GM12878 (cell line): ENCODE results near the gene DNAH8. TPM values are rescaled to one million over a fixed set of nuclear protein-coding genes. Genes with fewer than 3 reads are reported as not detected.

Experiments used
- ATAC-seq: fragments of 200-7000 bp; cut with Tn5 transposase; 3 replicates; pipeline ENCODE4 v1.9.1; 2020; ENCODE audit warnings: mild to moderate bottlenecking, moderate library complexity
- BruUV-seq: library from RNA; stranded (reverse); fragments of 400-500 nt; replicated peaks from 2 replicates; lab custom pipeline; 2021; lab: Mats Ljungman, UMichigan
- CTCF ChIA-PET: fragments of 300-600 bp; sonication (Branson Sonifier 250); formaldehyde crosslinking; extraction: SDS; loops from one replicate; lab custom pipeline; 2021; ENCODE audit warnings: inconsistent platforms; lab: Yijun Ruan, JAX
- POLR2A ChIA-PET: fragments of 350-600 bp; formaldehyde crosslinking; extraction: SDS; loops from one replicate; lab custom pipeline; 2021; ENCODE audit warnings: inconsistent platforms; lab: Charles Lee
- RAD21 ChIA-PET: fragments of 300-600 bp; sonication (Branson Sonifier 250); formaldehyde crosslinking; loops from one replicate; lab custom pipeline; 2023; ENCODE audit warnings: antibody characterized with exemption; ENCODE audit not compliant: unreplicated experiment; lab: Charles Lee
- SMC1A ChIA-PET: fragments of 300-600 bp; sonication (Branson Sonifier 250); formaldehyde crosslinking; loops from one replicate; lab custom pipeline; 2023; ENCODE audit not compliant: unreplicated experiment, uncharacterized antibody; lab: Charles Lee
- DNase-seq: peaks from one replicate; pipeline ENCODE4 v3.0.0-alpha.2; 2011; ENCODE audit warnings: low read depth, low spot score
- FAIRE-seq: peaks from 3 replicates; lab custom pipeline; 2011; peaks lifted over from hg19 to GRCh38; lab: Jason Lieb, UNC
- H2AFZ ChIP-seq: 2 replicates; pipeline ENCODE4 v1.6.0; 2011; ENCODE audit warnings: low read depth, low read length, control low read depth; ENCODE audit not compliant: control insufficient read depth
- H3K27ac ChIP-seq: 2 replicates; pipeline ENCODE4 v1.5.1; 2011; ENCODE audit warnings: control low read depth; ENCODE audit not compliant: control insufficient read depth, insufficient read depth
- H3K27me3 ChIP-seq, 2 experiments: replicated peaks in 1 of 2; 2 replicates each; pipeline versions ENCODE4 v1.6.0 to v1.6.1; 2011; ENCODE audit warnings: low read length in 1 of 2; ENCODE audit not compliant: control insufficient read depth in 2 of 2, insufficient read depth in 2 of 2
- H3K36me3 ChIP-seq, 2 experiments: 2 replicates each; pipeline ENCODE4 v1.5.1; 2011; ENCODE audit warnings: low read length in 1 of 2; ENCODE audit not compliant: control insufficient read depth in 2 of 2, insufficient read depth in 2 of 2
- H3K4me1 ChIP-seq: 2 replicates; pipeline ENCODE4 v1.6.1; 2011; ENCODE audit warnings: mild to moderate bottlenecking, low read length, moderate library complexity, mixed read lengths; ENCODE audit not compliant: control insufficient read depth, insufficient read depth
- H3K4me2 ChIP-seq: 2 replicates; pipeline ENCODE4 v1.6.0; 2011; ENCODE audit warnings: control low read depth; ENCODE audit not compliant: control insufficient read depth, insufficient read depth
- H3K4me3 ChIP-seq: fragments of 200-600 bp; sonication (generic); 2 replicates; pipeline ENCODE4 v1.5.1; 2016
- H3K79me2 ChIP-seq: 2 replicates; pipeline ENCODE4 v1.6.0; 2011; ENCODE audit warnings: low read length; ENCODE audit not compliant: control insufficient read depth, insufficient read depth
- H3K9ac ChIP-seq: 2 replicates; pipeline ENCODE4 v1.8.0; 2011; ENCODE audit warnings: low read length, control low read depth, mixed read lengths; ENCODE audit not compliant: control insufficient read depth, insufficient read depth
- H3K9me3 ChIP-seq: replicated peaks from 3 replicates; pipeline ENCODE4 v1.5.1; 2011; ENCODE audit warnings: mild to moderate bottlenecking, low read length; ENCODE audit not compliant: control insufficient read depth, insufficient read depth
- H4K20me1 ChIP-seq: 2 replicates; pipeline ENCODE4 v1.6.0; 2011; ENCODE audit not compliant: control insufficient read depth, insufficient read depth
- BCL3 ChIP-seq: IDR thresholded peaks from 2 replicates; pipeline ENCODE4 v1.6.1; 2011; ENCODE audit warnings: borderline replicate concordance, low read depth, mild to moderate bottlenecking, moderate library complexity, low read length; ENCODE audit not compliant: insufficient read depth, poor library complexity, severe bottlenecking
- EED ChIP-seq: sonication (generic); IDR thresholded peaks from 2 replicates; pipeline ENCODE4 v1.6.1; 2016; ENCODE audit warnings: antibody characterized with exemption, low read depth
- ETV6 ChIP-seq, 2 experiments: fragments of 450-650 bp in 1 of 2; IDR thresholded peaks in 1 of 2; conservative IDR thresholded peaks in 1 of 2; 2 replicates each; pipeline ENCODE4 v1.6.1; 2014; ENCODE audit warnings: antibody characterized with exemption in 1 of 2, borderline replicate concordance in 1 of 2, low read depth in 1 of 2, mild to moderate bottlenecking in 1 of 2, moderate library complexity in 1 of 2
- HDGF ChIP-seq: fragments of 450-650 bp; IDR thresholded peaks from 2 replicates; pipeline ENCODE4 v1.6.1; 2016; ENCODE audit warnings: antibody characterized with exemption
- MTA2 ChIP-seq: fragments of 450-650 bp; IDR thresholded peaks from 2 replicates; pipeline ENCODE4 v1.6.1; 2016; ENCODE audit warnings: low read depth, mild to moderate bottlenecking, moderate library complexity
- NR2C2 ChIP-seq: IDR thresholded peaks from 2 replicates; pipeline ENCODE4 v1.6.1; 2011; ENCODE audit warnings: borderline replicate concordance, low read depth; ENCODE audit not compliant: control insufficient read depth, insufficient read length
- RFX5 ChIP-seq: IDR thresholded peaks from 2 replicates; pipeline ENCODE4 v1.6.1; 2011; ENCODE audit warnings: low read depth, low read length, improper control_type of control experiment
- SMC3 ChIP-seq: IDR thresholded peaks from 2 replicates; pipeline ENCODE4 v1.6.1; 2011; ENCODE audit warnings: low read length, improper control_type of control experiment, borderline replicate concordance
- SP1 ChIP-seq: IDR thresholded peaks from one replicate; pipeline ENCODE4 v1.6.1; 2011; ENCODE audit warnings: low read depth, low read length
- ZZZ3 ChIP-seq: IDR thresholded peaks from 2 replicates; pipeline ENCODE4 v1.6.1; 2011; ENCODE audit warnings: low read depth; ENCODE audit not compliant: control insufficient read depth, insufficient read length
- WGBS: methylation state at CpG from one replicate; pipeline ENCODE4 v1.1.6; 2016; ENCODE audit warnings: low lambda C conversion rate; ENCODE audit not compliant: insufficient replicate concordance, insufficient coverage; ENCODE audit errors: missing lambda C conversion rate; 5-methylcytosine and 5-hydroxymethylcytosine counted together
- in situ Hi-C: fragments of 300-500 bp; cut with MboI; formaldehyde crosslinking; loops from 9 replicates; pipeline ENCODE4 v1.14.3; 2018; ENCODE audit warnings: mixed read lengths
- intact Hi-C: fragments of 100-400 bp; cut with micrococcal nuclease; formaldehyde crosslinking; loops from one replicate; pipeline ENCODE4 v1.14.2; 2022; ENCODE audit not compliant: unreplicated experiment
- polyA plus RNA-seq, 11 experiments: library from polyadenylated mRNA; depleted of rRNA in 4 of 11; unstranded in 6 of 11; stranded (reverse) in 5 of 11; fragments of >200 nt; fragmentation: Nextera tagmentation in 4 of 11; fragmentation: Illumina TruSeq in 1 of 11; extraction: Ambion mirVana in 4 of 11; extraction: Trizol in 1 of 11; gene quantifications; 1 replicate in 1 of 11; 2 replicates in 10 of 11; pipeline versions ENCODE4 v1.2.1 to v1.2.3, GENCODE V29; 2011 to 2016; ENCODE audit warnings: inconsistent platforms in 2 of 11, missing spikeins in 2 of 11, low read depth in 1 of 11
- total RNA-seq, 4 experiments: library from RNA; depleted of rRNA in 3 of 4; stranded (reverse); fragments of >200 nt in 3 of 4; fragmentation: Illumina TruSeq in 1 of 4; extraction: Trizol in 1 of 4; gene quantifications; 2 replicates each; pipeline versions ENCODE4 v1.2.1 to v1.2.3, GENCODE V29; 2013 to 2021

DNAH8 gene
- total and polyA plus RNA-seq, 10 of the 15 experiments (the other 5 are each of a cell fraction or from before 2014, with no cell fraction given): 0.02 to 0.34 (median 0.10) TPM; not detected in 3

GRCh38 chr6:39057251-39058155 is 342.4 kb downstream of the DNAH8 start:
- no peaks in the 10 kb centered on the region for H3K36me3 ChIP-seq
- ATAC-seq (no peak), DNase-seq (no peak), FAIRE-seq (no peak)
- 5% methylated on average over 11 of the region's 17 CpGs for WGBS
- CTCF ChIA-PET: no interaction called here
- POLR2A ChIA-PET: no interaction called here
- no peaks in the 10 kb centered on the region for H4K20me1 ChIP-seq
- H3K9me3 ChIP-seq: no peaks in the 10 kb centered on the region
- H3K9ac ChIP-seq: no peak overlapping the region
- no peak overlapping the region for H2AFZ ChIP-seq
- SMC1A ChIA-PET: no interaction called here
- no peak overlapping the region for H3K4me2 ChIP-seq
- no peaks in the 10 kb centered on the region for H3K79me2 ChIP-seq
- BruUV-seq: no TSS peak
- H3K4me1 ChIP-seq: no peaks in the 10 kb centered on the region
- H3K4me3 ChIP-seq: no peak overlapping the region
- H3K27me3 ChIP-seq: peaks cover 0 to 4% of the 10 kb centered on the region in 2 experiments; a peak in 3 of 4 replicates
- in situ Hi-C loops: no loop called here
- H3K27ac ChIP-seq: no peak overlapping the region
- intact Hi-C loops: no loop called here
- TF ChIP-seq SMC3: no peak
- no peak for TF ChIP-seq HDGF
- no peak for TF ChIP-seq SP1
- no peak for TF ChIP-seq RFX5
- no peak for TF ChIP-seq ZZZ3
- TF ChIP-seq EED: no peak
- TF ChIP-seq BCL3: no peak
- TF ChIP-seq NR2C2: no peak
- no peak for TF ChIP-seq MTA2
- TF ChIP-seq ETV6 (conservative IDR thresholded peaks at IDR 0.05 in 1 of 2, IDR thresholded peaks at IDR 0.05 in 1 of 2; ENCODE audit: borderline replicate concordance in 1 of 2, low read depth in 1 of 2): no peak
- RAD21 ChIA-PET: no interaction called here
